HepG2 (cell line): ENCODE data around the gene PHACTR1. TPM values are rescaled to one million over a fixed set of nuclear protein-coding genes. Genes with fewer than 3 reads are reported as not detected.

Source experiments
- FOXA1 ChIP-seq, 2 experiments: fragments of 450-650 bp in 1 of 2; sonication (generic) in 1 of 2; formaldehyde crosslinking in 1 of 2; IDR thresholded peaks; 2 replicates each; pipeline versions ENCODE4 v1.4.0 to v1.6.1; 2016 to 2020; ENCODE audit warnings: missing genetic modification reagents in 1 of 2
- IRF1 ChIP-seq: sonication (generic); formaldehyde crosslinking; IDR thresholded peaks from 2 replicates; pipeline ENCODE4 v1.4.0; 2020; ENCODE audit warnings: low read depth, mild to moderate bottlenecking, missing genetic modification reagents
- IRF2 ChIP-seq: IDR thresholded peaks from 2 replicates; pipeline ENCODE4 v1.6.1; 2018; ENCODE audit warnings: missing genetic modification reagents, missing compliant biosample characterization
- KMT2B ChIP-seq: IDR thresholded peaks from 2 replicates; pipeline ENCODE4 v1.6.1; 2016; ENCODE audit warnings: missing genetic modification reagents, missing compliant biosample characterization
- MEIS2 ChIP-seq: sonication (generic); formaldehyde crosslinking; IDR thresholded peaks from 2 replicates; pipeline ENCODE4 v1.9.0; 2021; ENCODE audit warnings: mild to moderate bottlenecking, missing genetic modification reagents
- NCOA2 ChIP-seq: sonication (generic); formaldehyde crosslinking; IDR thresholded peaks from 2 replicates; pipeline ENCODE4 v1.8.0; 2022; ENCODE audit warnings: inconsistent platforms
- PBX2 ChIP-seq: IDR thresholded peaks from 2 replicates; pipeline ENCODE4 v1.6.1; 2016; ENCODE audit warnings: control low read depth
- REXO4 ChIP-seq: sonication (generic); formaldehyde crosslinking; IDR thresholded peaks from 2 replicates; pipeline ENCODE4 v1.8.0; 2022; ENCODE audit warnings: missing genetic modification reagents, mild to moderate bottlenecking, borderline replicate concordance
- RFX1 ChIP-seq: fragments of 450-650 bp; IDR thresholded peaks from 2 replicates; pipeline ENCODE4 v1.6.1; 2017
- SKI ChIP-seq: fragments of 450-650 bp; IDR thresholded peaks from one replicate; pipeline ENCODE4 v1.6.1; 2018; ENCODE audit warnings: mild to moderate bottlenecking; ENCODE audit not compliant: partially characterized antibody
- TCF12 ChIP-seq, 2 experiments: fragments of 450-650 bp in 1 of 2; sonication (generic) in 1 of 2; formaldehyde crosslinking in 1 of 2; IDR thresholded peaks; 2 replicates each; pipeline versions ENCODE4 v1.6.1 to v1.8.0; 2017 to 2022; ENCODE audit warnings: antibody characterized with exemption in 1 of 2, mild to moderate bottlenecking in 1 of 2, missing genetic modification reagents in 1 of 2, moderate library complexity in 1 of 2
- TFAP4 ChIP-seq: sonication (generic); IDR thresholded peaks from 2 replicates; pipeline ENCODE4 v1.6.1; 2016; ENCODE audit warnings: low read depth, borderline replicate concordance
- ZNF414 ChIP-seq: sonication (generic); formaldehyde crosslinking; IDR thresholded peaks from 2 replicates; pipeline ENCODE4 v1.5.0; 2020; ENCODE audit warnings: missing genetic modification reagents
- ZNF496 ChIP-seq: sonication (generic); formaldehyde crosslinking; IDR thresholded peaks from 2 replicates; pipeline ENCODE4 v1.8.1; 2023; ENCODE audit warnings: mild to moderate bottlenecking, moderate library complexity, missing genetic modification reagents; ENCODE audit not compliant: insufficient replicate concordance
- ZNF563 ChIP-seq: sonication (generic); formaldehyde crosslinking; IDR thresholded peaks from 2 replicates; pipeline ENCODE4 v1.8.0; 2022; ENCODE audit warnings: mild to moderate bottlenecking, moderate library complexity, missing genetic modification reagents
- ZNF704 ChIP-seq: sonication (generic); formaldehyde crosslinking; IDR thresholded peaks from 2 replicates; pipeline ENCODE4 v1.8.1; 2023; ENCODE audit warnings: mild to moderate bottlenecking, inconsistent platforms, moderate library complexity, missing genetic modification reagents, borderline replicate concordance
- ZNF709 ChIP-seq: sonication (generic); formaldehyde crosslinking; IDR thresholded peaks from 2 replicates; pipeline ENCODE4 v1.5.0; 2020; ENCODE audit warnings: mild to moderate bottlenecking, missing genetic modification reagents
- ZNF747 ChIP-seq: sonication (generic); formaldehyde crosslinking; IDR thresholded peaks from 2 replicates; pipeline ENCODE4 v1.8.1; 2023; ENCODE audit warnings: missing genetic modification reagents, mild to moderate bottlenecking, borderline replicate concordance
- ZNF761 ChIP-seq: sonication (generic); formaldehyde crosslinking; conservative IDR thresholded peaks from 2 replicates; pipeline ENCODE4 v1.4.0; 2020; ENCODE audit warnings: mild to moderate bottlenecking, missing genetic modification reagents
- ZSCAN29 ChIP-seq: sonication (generic); formaldehyde crosslinking; conservative IDR thresholded peaks from 2 replicates; pipeline ENCODE4 v1.4.0; 2020; ENCODE audit warnings: mild to moderate bottlenecking, missing genetic modification reagents
- polyA plus RNA-seq, 8 experiments: library from polyadenylated mRNA; depleted of rRNA in 3 of 8; stranded (reverse) in 7 of 8; unstranded in 1 of 8; fragments of >200 nt; fragmentation: Illumina TruSeq in 4 of 8; extraction: Trizol in 4 of 8; gene quantifications; 2 replicates each; pipeline versions ENCODE4 v1.2.1 to v1.2.3, GENCODE V29; 2011 to 2016; ENCODE audit warnings: low read depth in 4 of 8, missing spikeins in 1 of 8, mixed read lengths in 1 of 8; ENCODE audit not compliant: insufficient read depth in 1 of 8
- total RNA-seq, 5 experiments: library from RNA; depleted of rRNA; stranded (reverse); fragments of >200 nt; fragmentation: Illumina TruSeq; extraction: Trizol; gene quantifications; 2 replicates each; pipeline ENCODE4 v1.2.3, GENCODE V29; 2016; ENCODE audit warnings: low read depth in 1 of 5

PHACTR1 gene
- total and polyA plus RNA-seq, 2 of the 13 experiments (the other 11 are each of a cell fraction or from before 2014, with no cell fraction given) = 0.09 TPM; not detected in 1

GRCh38 chr6:13289789-13290318, 573.3 kb downstream of the PHACTR1 start (continued):
- TF ChIP-seq ZNF709 (CRISPR knock-in tag) (no peak; the same call in 1 of the 2 replicates), FOXA1 (IDR thresholded peaks at IDR 0.05) (no peak), FOXA1 (CRISPR knock-in tag; IDR thresholded peaks at IDR 0.05) (peak; percentile 68; the same call in 1 of the 2 replicates), TCF12 (IDR thresholded peaks at IDR 0.05) (no peak), TCF12 (CRISPR knock-in tag; IDR thresholded peaks at IDR 0.05) (peak; percentile 35; the same call in 1 of the 2 replicates), PBX2 (CRISPR knock-in tag) (no peak), TFAP4 (peak; percentile 84; the same call in 1 of the 2 replicates), IRF1 (no peak), NCOA2 (CRISPR knock-in tag) (peak; percentile 72), ZSCAN29 (CRISPR knock-in tag) (0 out of 2 replicates have a peak, but pooled peaks have one; percentile 32), ZNF761 (CRISPR knock-in tag) (0 out of 2 replicates have a peak, but pooled peaks have one; percentile 45), MEIS2 (CRISPR knock-in tag) (no peak), RFX1 (no peak), ZNF496 (CRISPR knock-in tag) (no peak), ZNF414 (CRISPR knock-in tag) (peak; percentile 26; the same call in 1 of the 2 replicates), REXO4 (no peak), ZNF563 (CRISPR knock-in tag) (no peak), IRF2 (CRISPR knock-in tag) (peak; percentile 73), ZNF704 (no peak), SKI (peak; percentile 92), KMT2B (CRISPR knock-in tag) (peak; percentile 42; the same call in 1 of the 2 replicates), ZNF747 (CRISPR knock-in tag) (no peak)
